ENCODE results near the gene IPMK. TPM values are rescaled to one million over a fixed set of nuclear protein-coding genes. Genes with fewer than 3 reads are reported as not detected.

IPMK gene
- total and polyA plus RNA-seq, 8 donors = 1.1 to 4.6 (median 2.6) TPM

DNA sequence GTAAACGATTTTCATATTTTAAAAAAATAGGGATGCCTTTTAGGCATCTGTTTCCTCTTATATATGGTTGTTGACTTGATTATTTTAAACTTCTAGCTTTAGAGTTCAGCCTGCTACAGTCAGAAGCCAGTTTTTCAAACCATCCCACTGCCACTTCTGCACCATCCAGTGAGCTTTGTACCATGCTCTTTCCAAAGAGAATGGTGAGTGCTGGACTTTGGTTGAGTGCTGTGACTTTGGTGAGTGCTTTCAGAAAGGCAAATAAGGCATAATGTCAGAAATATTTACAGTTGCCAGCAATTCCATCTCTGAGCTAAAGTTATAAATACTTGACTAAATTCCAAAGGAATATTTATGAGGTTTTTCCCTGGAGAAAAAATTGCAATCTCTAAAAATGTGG, 117.4 kb downstream of the IPMK start:
- ATAC-seq = no peak

DNA sequence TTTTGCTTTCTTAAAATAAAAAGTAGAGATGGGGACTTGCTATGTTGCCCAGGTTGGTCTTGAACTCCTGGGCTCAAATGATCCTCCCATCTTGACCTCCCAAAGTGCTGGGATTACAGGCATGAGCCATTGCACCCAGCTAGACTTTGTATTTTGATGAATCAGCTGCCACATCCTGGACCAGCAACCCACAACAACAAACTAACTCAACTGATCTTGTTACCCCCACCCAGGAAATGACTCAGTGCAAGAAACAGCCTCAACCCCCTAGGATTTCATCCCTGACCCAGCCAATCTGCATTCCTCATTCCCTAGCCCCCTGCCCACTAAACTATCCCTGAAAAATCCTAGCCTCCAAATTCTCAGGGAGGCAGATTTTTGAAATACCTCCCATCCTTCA, 123.8 kb downstream of the IPMK start:
- ATAC-seq = no peak
- no peak for DNase-seq
- no peak for FAIRE-seq
- Histone ChIP-seq H3K36me3 (no peaks in the 10 kb centered on the region), H3K9me3 (no peaks in the 10 kb centered on the region), H3K27ac (no peak overlapping the region), H3K4me1 (no peaks in the 10 kb centered on the region), H3K27me3 (no peaks in the 10 kb centered on the region), H3K4me3 (no peak overlapping the region)
- intact Hi-C loops (cut with DNase I) = no loop called here
- TF ChIP-seq, protein P1, sequence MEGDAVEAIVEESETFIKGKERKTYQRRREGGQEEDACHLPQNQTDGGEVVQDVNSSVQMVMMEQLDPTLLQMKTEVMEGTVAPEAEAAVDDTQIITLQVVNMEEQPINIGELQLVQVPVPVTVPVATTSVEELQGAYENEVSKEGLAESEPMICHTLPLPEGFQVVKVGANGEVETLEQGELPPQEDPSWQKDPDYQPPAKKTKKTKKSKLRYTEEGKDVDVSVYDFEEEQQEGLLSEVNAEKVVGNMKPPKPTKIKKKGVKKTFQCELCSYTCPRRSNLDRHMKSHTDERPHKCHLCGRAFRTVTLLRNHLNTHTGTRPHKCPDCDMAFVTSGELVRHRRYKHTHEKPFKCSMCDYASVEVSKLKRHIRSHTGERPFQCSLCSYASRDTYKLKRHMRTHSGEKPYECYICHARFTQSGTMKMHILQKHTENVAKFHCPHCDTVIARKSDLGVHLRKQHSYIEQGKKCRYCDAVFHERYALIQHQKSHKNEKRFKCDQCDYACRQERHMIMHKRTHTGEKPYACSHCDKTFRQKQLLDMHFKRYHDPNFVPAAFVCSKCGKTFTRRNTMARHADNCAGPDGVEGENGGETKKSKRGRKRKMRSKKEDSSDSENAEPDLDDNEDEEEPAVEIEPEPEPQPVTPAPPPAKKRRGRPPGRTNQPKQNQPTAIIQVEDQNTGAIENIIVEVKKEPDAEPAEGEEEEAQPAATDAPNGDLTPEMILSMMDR (IDR thresholded peaks at IDR 0.05) = no peak

More for the DNA sequence above, 117.4 kb downstream of the IPMK start:
- Histone ChIP-seq H3K9me3 (no peaks in the 10 kb centered on the region), H3K36me3 (no peaks in the 10 kb centered on the region), H3K27ac (no peak overlapping the region), H3K4me3 (no peak overlapping the region), H3K4me1 (no peaks in the 10 kb centered on the region), H3K27me3 (peaks cover 0 to 8% (median 0%) of the 10 kb centered on the region in 4 donors)
- no peak for DNase-seq
- WGBS, 2 donors = 3 to 8% methylated on average over 1 of the region's 1 CpG
- intact Hi-C loops (cut with DNase I) = no loop called here
- FAIRE-seq = no peak
- TF ChIP-seq, protein P1 (IDR thresholded peaks at IDR 0.05) = no peak

Other genes starting within 250 kb of the IPMK start
- 10 to 100 TPM in 5 of 6 donors, 1 to 10 TPM in 1; 6.1 to 15.3 (median 11.1) TPM for gene CISD1, start 1.3 kb upstream of the IPMK start, total RNA-seq
- gene CISD1, start 1.3 kb upstream of the IPMK start, polyA plus RNA-seq = 10 to 100 TPM in 1 of 2 donors, 1 to 10 TPM in 1; 3.2 to 18.1 TPM
- 1 to 10 TPM; 2.5 to 8.9 (median 2.9) TPM for gene UBE2D1, start 67.1 kb upstream of the IPMK start, total RNA-seq
- 1 to 10 TPM; 2.9 to 6.2 TPM for gene UBE2D1, start 67.1 kb upstream of the IPMK start, polyA plus RNA-seq
- gene TFAM, start 117.5 kb upstream of the IPMK start, total RNA-seq = 10 to 100 TPM in 5 of 6 donors, 1 to 10 TPM in 1; 8.7 to 17.1 (median 13.5) TPM
- gene TFAM, start 117.5 kb upstream of the IPMK start, polyA plus RNA-seq = 1 to 10 TPM; 2.1 to 5.8 TPM
- 10 to 100 TPM; 19.0 to 37.4 (median 24.3) TPM for gene BICC1, start 245.0 kb upstream of the IPMK start, total RNA-seq
- 10 to 100 TPM; 19.4 to 21.9 TPM for gene BICC1, start 245.0 kb upstream of the IPMK start, polyA plus RNA-seq